D721Med (cell line): ENCODE data around the gene IPO8.

Experiments
- DNase-seq: peaks from one replicate; pipeline ENCODE4 v3.0.0; 2011; ENCODE audit warnings: low spot score; ENCODE audit not compliant: insufficient read length
- FAIRE-seq: peaks from 2 replicates; lab custom pipeline; 2011; peaks lifted over from hg19 to GRCh38; lab: Jason Lieb, UNC
- TF ChIP-seq, protein P1 (sequence below): IDR thresholded peaks from 2 replicates; pipeline ENCODE4 v1.5.1; 2012; ENCODE audit warnings: mild to moderate bottlenecking, control low read depth; ENCODE audit not compliant: insufficient read depth; ENCODE audit errors: missing control alignments

The IPO8 gene

GRCh38 chr12:30652034-30652696, 43.5 kb downstream of the IPO8 start:
- FAIRE-seq (no peak), DNase-seq (no peak)
- TF ChIP-seq, protein P1, sequence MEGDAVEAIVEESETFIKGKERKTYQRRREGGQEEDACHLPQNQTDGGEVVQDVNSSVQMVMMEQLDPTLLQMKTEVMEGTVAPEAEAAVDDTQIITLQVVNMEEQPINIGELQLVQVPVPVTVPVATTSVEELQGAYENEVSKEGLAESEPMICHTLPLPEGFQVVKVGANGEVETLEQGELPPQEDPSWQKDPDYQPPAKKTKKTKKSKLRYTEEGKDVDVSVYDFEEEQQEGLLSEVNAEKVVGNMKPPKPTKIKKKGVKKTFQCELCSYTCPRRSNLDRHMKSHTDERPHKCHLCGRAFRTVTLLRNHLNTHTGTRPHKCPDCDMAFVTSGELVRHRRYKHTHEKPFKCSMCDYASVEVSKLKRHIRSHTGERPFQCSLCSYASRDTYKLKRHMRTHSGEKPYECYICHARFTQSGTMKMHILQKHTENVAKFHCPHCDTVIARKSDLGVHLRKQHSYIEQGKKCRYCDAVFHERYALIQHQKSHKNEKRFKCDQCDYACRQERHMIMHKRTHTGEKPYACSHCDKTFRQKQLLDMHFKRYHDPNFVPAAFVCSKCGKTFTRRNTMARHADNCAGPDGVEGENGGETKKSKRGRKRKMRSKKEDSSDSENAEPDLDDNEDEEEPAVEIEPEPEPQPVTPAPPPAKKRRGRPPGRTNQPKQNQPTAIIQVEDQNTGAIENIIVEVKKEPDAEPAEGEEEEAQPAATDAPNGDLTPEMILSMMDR, result no peak

DNA sequence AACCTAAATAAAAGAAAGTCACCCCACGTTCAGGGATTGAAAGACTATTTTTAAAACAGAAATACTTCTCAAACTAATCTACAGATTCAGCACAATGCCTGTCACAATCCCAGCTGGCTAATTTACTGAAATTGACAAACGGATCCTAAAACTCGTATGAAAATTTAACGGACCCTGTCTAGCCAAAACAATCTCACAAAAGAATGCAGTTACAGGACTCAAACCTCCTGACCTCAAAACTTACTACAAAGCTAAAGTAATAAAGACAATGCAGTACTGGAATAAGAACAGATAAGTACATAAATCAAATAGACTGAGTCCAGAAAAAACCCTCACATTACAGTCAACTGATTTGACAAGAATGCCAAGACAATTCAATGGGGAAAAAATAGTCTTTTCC, 48.8 kb downstream of the IPO8 start:
- FAIRE-seq (no peak), DNase-seq (no peak)
- TF ChIP-seq, protein P1, result no peak

- DNase-seq, result no peak
- TF ChIP-seq, protein P1, result no peak
- FAIRE-seq, result no peak
Measured at GRCh38 chr12:30643366-30643765, 52.3 kb downstream of the IPO8 start.

GRCh38 chr12:30640392-30640791, 55.3 kb downstream of the IPO8 start:
- DNase-seq, result no peak
- FAIRE-seq, result peak; percentile 21
- TF ChIP-seq, protein P1, result no peak

- DNase-seq (no peak), FAIRE-seq (no peak)
- TF ChIP-seq, protein P1, result no peak
Measured at GRCh38 chr12:30635385-30635784, 60.3 kb downstream of the IPO8 start.

DNA sequence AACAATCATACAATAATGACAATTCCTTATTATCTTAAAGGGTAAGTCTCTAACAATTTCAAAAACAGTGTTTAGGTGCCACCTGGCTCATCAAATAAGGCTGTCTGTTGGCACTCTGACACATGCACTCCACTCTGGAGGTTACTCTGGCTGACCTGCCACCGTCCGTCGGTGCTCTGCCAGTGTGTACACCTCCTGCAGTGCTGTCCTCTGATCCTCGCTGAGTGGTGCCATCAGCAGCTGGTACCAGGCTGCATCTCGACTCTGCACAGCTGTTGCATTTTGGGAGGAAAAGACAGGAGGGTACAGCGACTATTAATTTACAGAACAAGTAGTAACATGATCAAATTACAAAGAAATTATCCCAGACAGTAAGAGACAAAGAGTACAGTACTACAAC, 63.9 kb downstream of the IPO8 start:
- FAIRE-seq, result no peak
- TF ChIP-seq, protein P1, result no peak

GRCh38 chr12:30630979-30631285, 64.7 kb downstream of the IPO8 start:
- TF ChIP-seq, protein P1, result no peak
- DNase-seq (no peak), FAIRE-seq (no peak)

More for the DNA sequence above, 63.9 kb downstream of the IPO8 start:
- DNase-seq, result no peak
